ENCODE measurements around the gene CCDC102B. TPM values are rescaled to one million over a fixed set of nuclear protein-coding genes. Genes with fewer than 3 reads are reported as not detected.
A peak's percentile ranks its signal among the peaks of the same experiment; 100 is the strongest.

Gene CCDC102B
- total RNA-seq, 1 donor from 2014 or later: 8.1 TPM

GRCh38 chr18:68847219-68847837 lies 49.4 kb downstream of the CCDC102B start:
- H3K9me3 Mint-ChIP-seq (ENCODE audit: low read depth): no peaks in the 10 kb centered on the region
- H3K27ac Mint-ChIP-seq (ENCODE audit: unreplicated experiment): no peak overlapping the region
- H3K4me1 Mint-ChIP-seq (ENCODE audit: low read depth): no peaks in the 10 kb centered on the region
- peaks cover 3% of the 10 kb centered on the region for H3K36me3 Mint-ChIP-seq (ENCODE audit: low read depth)
- H3K27me3 Mint-ChIP-seq (ENCODE audit: low read depth): no peaks in the 10 kb centered on the region
- H3K4me3 Mint-ChIP-seq (ENCODE audit: unreplicated experiment): no peak overlapping the region
- no peak for DNase-seq (ENCODE audit: low spot score)
- TF ChIP-seq, protein P1, sequence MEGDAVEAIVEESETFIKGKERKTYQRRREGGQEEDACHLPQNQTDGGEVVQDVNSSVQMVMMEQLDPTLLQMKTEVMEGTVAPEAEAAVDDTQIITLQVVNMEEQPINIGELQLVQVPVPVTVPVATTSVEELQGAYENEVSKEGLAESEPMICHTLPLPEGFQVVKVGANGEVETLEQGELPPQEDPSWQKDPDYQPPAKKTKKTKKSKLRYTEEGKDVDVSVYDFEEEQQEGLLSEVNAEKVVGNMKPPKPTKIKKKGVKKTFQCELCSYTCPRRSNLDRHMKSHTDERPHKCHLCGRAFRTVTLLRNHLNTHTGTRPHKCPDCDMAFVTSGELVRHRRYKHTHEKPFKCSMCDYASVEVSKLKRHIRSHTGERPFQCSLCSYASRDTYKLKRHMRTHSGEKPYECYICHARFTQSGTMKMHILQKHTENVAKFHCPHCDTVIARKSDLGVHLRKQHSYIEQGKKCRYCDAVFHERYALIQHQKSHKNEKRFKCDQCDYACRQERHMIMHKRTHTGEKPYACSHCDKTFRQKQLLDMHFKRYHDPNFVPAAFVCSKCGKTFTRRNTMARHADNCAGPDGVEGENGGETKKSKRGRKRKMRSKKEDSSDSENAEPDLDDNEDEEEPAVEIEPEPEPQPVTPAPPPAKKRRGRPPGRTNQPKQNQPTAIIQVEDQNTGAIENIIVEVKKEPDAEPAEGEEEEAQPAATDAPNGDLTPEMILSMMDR (IDR thresholded peaks at IDR 0.05): peak; percentile 94

GRCh38 chr18:68848242-68848641 lies 50.4 kb downstream of the CCDC102B start:
- no peaks in the 10 kb centered on the region for H3K9me3 Mint-ChIP-seq (ENCODE audit: low read depth)
- no peak overlapping the region for H3K4me3 Mint-ChIP-seq (ENCODE audit: unreplicated experiment)
- peaks cover 3% of the 10 kb centered on the region for H3K36me3 Mint-ChIP-seq (ENCODE audit: low read depth)
- H3K4me1 Mint-ChIP-seq (ENCODE audit: low read depth): no peaks in the 10 kb centered on the region
- H3K27me3 Mint-ChIP-seq (ENCODE audit: low read depth): no peaks in the 10 kb centered on the region
- no peak overlapping the region for H3K27ac Mint-ChIP-seq (ENCODE audit: unreplicated experiment)
- DNase-seq (ENCODE audit: low spot score): no peak
- TF ChIP-seq, protein P1 (IDR thresholded peaks at IDR 0.05): no peak

GRCh38 chr18:68854786-68855391 lies 57.0 kb downstream of the CCDC102B start:
- no peaks in the 10 kb centered on the region for H3K27me3 Mint-ChIP-seq (ENCODE audit: low read depth)
- H3K36me3 Mint-ChIP-seq (ENCODE audit: low read depth): peaks cover 3% of the 10 kb centered on the region
- no peak for DNase-seq (ENCODE audit: low spot score)
- no peak overlapping the region for H3K4me3 Mint-ChIP-seq (ENCODE audit: unreplicated experiment)
- H3K9me3 Mint-ChIP-seq (ENCODE audit: low read depth): no peaks in the 10 kb centered on the region
- TF ChIP-seq, protein P1 (IDR thresholded peaks at IDR 0.05): no peak
- H3K27ac Mint-ChIP-seq (ENCODE audit: unreplicated experiment): no peak overlapping the region
- peaks cover 4% of the 10 kb centered on the region for H3K4me1 Mint-ChIP-seq (ENCODE audit: low read depth)

DNA sequence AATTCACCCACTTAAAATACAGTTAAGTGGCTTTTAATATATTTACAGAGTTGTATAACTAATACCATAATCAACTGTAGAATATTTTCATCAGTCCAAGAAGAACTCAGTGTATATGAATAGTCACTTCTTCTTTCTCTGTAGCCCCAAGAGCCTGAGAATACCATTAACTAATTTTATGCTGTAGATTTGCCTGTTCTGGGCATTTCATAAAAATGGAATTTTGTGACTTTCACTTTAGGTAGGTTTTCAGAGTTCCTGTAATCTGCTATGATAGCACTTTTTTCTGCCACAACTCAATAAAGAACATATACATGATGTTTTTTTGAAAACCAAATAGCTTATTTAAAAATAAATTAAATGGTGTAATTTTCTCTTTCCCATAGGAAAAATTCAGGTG lies 57.6 kb downstream of the CCDC102B start:
- TF ChIP-seq, protein P1 (IDR thresholded peaks at IDR 0.05): no peak
- no peak for DNase-seq (ENCODE audit: low spot score)
- Mint-ChIP-seq H3K27ac (ENCODE audit: unreplicated experiment) (no peak overlapping the region), H3K36me3 (ENCODE audit: low read depth) (peaks cover 3% of the 10 kb centered on the region), H3K27me3 (ENCODE audit: low read depth) (no peaks in the 10 kb centered on the region), H3K4me1 (ENCODE audit: low read depth) (peaks cover 4% of the 10 kb centered on the region), H3K4me3 (ENCODE audit: unreplicated experiment) (no peak overlapping the region), H3K9me3 (ENCODE audit: low read depth) (no peaks in the 10 kb centered on the region)

DNA sequence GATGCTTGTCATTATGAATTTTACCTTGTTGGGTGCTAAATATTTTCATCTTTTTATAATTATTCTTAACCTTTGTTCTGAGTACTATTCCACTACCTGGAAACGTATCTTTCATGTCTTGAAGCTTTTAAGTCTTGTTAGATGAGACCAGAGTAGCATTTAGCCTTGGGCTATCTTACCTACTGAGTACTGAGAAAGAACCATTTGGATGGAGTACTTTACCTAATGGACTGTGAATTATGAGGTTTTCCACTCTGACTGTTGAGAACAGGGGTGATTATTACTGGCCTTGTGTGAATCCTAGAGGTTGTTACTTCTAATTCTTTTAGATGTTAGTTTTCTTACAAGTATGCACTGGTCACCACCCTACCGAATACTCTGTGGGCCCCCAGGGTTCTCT lies 63.5 kb downstream of the CCDC102B start:
- peaks cover 4% of the 10 kb centered on the region for H3K4me1 Mint-ChIP-seq (ENCODE audit: low read depth)
- H3K27me3 Mint-ChIP-seq (ENCODE audit: low read depth): no peaks in the 10 kb centered on the region
- H3K4me3 Mint-ChIP-seq (ENCODE audit: unreplicated experiment): no peak overlapping the region
- H3K36me3 Mint-ChIP-seq (ENCODE audit: low read depth): no peaks in the 10 kb centered on the region
- TF ChIP-seq, protein P1 (IDR thresholded peaks at IDR 0.05): no peak
- no peaks in the 10 kb centered on the region for H3K9me3 Mint-ChIP-seq (ENCODE audit: low read depth)
- no peak for DNase-seq (ENCODE audit: low spot score)
- H3K27ac Mint-ChIP-seq (ENCODE audit: unreplicated experiment): no peak overlapping the region
